Measurements from ENCODE around the gene RCBTB1. TPM values are rescaled to one million over a fixed set of nuclear protein-coding genes. Genes with fewer than 3 reads are reported as not detected.

The RCBTB1 gene
- total RNA-seq, 4 donors from 2014 or later: 82.2 to 172 (median 98.0) TPM

DNA sequence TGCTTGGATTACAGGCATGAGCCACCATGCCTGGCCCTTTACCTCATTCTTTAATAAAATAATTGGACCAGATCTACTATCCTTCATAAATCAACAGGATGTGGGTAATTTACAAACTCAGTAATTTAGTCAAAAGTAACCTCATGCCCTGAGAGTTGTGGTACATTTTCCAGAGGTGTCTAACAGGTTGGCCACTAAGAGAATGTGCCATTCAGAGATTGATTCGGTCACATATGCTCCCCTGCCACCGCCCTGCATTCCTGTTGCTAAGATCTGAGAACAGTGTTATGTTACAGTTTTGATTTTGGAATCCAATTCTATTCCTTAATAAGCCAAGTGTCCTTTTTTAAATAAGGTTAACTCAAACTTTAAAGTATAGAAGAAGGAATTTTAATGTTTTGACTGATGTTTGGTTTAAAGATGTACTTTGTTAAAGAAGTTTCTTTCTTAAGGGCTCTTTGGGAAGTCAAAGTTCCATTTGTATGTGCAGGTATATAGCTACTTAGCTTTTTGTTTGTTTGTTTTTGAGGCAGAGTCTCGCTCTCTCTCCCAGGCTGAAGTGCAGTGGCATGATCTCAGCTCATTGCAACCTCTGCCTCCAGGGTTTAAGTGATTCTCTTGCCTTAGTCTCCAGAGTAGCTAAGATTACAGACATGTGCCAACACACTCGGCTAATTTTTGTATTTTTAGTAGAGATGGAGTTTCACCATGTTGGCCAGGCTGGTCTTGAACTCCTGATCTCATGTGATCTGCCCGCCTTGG lies 60.4 kb downstream of the RCBTB1 start:
- H3K36me3 ChIP-seq: no peaks in the 10 kb centered on the region
- intact Hi-C loops (cut with DNase I): no loop called here
- peaks cover 23 to 37% of the 10 kb centered on the region in 2 donors for H3K4me1 ChIP-seq
- WGBS, 2 donors: 41 to 50% methylated on average over 5 of the region's 5 CpGs
- H3K27ac ChIP-seq: peak overlapping the region; percentile 75 to 86 (median 81)
- TF ChIP-seq, protein P1, sequence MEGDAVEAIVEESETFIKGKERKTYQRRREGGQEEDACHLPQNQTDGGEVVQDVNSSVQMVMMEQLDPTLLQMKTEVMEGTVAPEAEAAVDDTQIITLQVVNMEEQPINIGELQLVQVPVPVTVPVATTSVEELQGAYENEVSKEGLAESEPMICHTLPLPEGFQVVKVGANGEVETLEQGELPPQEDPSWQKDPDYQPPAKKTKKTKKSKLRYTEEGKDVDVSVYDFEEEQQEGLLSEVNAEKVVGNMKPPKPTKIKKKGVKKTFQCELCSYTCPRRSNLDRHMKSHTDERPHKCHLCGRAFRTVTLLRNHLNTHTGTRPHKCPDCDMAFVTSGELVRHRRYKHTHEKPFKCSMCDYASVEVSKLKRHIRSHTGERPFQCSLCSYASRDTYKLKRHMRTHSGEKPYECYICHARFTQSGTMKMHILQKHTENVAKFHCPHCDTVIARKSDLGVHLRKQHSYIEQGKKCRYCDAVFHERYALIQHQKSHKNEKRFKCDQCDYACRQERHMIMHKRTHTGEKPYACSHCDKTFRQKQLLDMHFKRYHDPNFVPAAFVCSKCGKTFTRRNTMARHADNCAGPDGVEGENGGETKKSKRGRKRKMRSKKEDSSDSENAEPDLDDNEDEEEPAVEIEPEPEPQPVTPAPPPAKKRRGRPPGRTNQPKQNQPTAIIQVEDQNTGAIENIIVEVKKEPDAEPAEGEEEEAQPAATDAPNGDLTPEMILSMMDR (IDR thresholded peaks at IDR 0.05): no peak
- no peak for TF ChIP-seq POLR2A (IDR thresholded peaks at IDR 0.05)
- no peaks in the 10 kb centered on the region for H3K27me3 ChIP-seq
- peak; percentile 63 to 70 for DNase-seq
- no peak overlapping the region for H3K4me3 ChIP-seq (replicated peaks in 1 of 3)
- no peaks in the 10 kb centered on the region for H3K9me3 ChIP-seq

DNA sequence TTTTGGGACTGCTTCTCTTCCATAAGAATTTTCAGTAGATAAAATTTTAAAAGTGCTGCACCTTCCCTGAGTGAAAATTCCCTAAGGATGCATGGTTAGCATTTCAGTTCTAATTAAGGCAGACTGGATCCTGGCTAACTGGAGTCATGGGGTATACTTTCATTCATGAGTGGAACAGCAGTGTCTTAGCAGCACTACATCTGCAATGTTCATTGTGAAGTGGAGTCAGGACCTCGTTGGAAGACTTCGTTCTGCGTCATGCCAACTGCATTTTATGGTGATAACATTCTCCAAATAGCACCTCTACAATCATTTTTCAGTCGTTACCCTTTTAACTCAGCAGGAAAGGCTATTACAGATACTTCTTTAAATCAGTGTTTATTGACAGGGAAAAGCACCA lies 64.1 kb downstream of the RCBTB1 start:
- Histone ChIP-seq H3K36me3 (no peaks in the 10 kb centered on the region), H3K27me3 (no peaks in the 10 kb centered on the region), H3K4me3 (replicated peaks in 1 of 3) (no peak overlapping the region), H3K9me3 (no peaks in the 10 kb centered on the region), H3K4me1 (peaks cover 26 to 34% of the 10 kb centered on the region in 2 donors), H3K27ac (peak overlapping the region in 2 of 3 donors; percentile 1 to 52)
- WGBS, 2 donors: 71 to 77% methylated on average over 4 of the region's 4 CpGs
- intact Hi-C loops (cut with DNase I): no loop called here
- no peak for TF ChIP-seq POLR2A (IDR thresholded peaks at IDR 0.05)
- TF ChIP-seq, protein P1 (IDR thresholded peaks at IDR 0.05): no peak
- DNase-seq: no peak

- peak in 1 of 2 donors; percentile 39 for DNase-seq
- peaks cover 12 to 13% of the 10 kb centered on the region in 2 donors for H3K36me3 ChIP-seq
- H3K27me3 ChIP-seq: no peaks in the 10 kb centered on the region
- peak overlapping the region in 1 of 3 donors; percentile 39 for H3K27ac ChIP-seq
- TF ChIP-seq POLR2A (IDR thresholded peaks at IDR 0.05): no peak
- TF ChIP-seq, protein P1 (IDR thresholded peaks at IDR 0.05): peak in 2 of 6 experiments; percentile 13 to 28
- H3K9me3 ChIP-seq: no peaks in the 10 kb centered on the region
- intact Hi-C loops (cut with DNase I): no loop called here
- H3K4me3 ChIP-seq (replicated peaks in 1 of 3): no peak overlapping the region
- 78 to 87% methylated on average over 6 of the region's 6 CpGs for WGBS, 2 donors
- H3K4me1 ChIP-seq: peaks cover 10 to 15% of the 10 kb centered on the region in 2 donors
Observed at GRCh38 chr13:49517461-49517860, 67.9 kb downstream of the RCBTB1 start.

DNA sequence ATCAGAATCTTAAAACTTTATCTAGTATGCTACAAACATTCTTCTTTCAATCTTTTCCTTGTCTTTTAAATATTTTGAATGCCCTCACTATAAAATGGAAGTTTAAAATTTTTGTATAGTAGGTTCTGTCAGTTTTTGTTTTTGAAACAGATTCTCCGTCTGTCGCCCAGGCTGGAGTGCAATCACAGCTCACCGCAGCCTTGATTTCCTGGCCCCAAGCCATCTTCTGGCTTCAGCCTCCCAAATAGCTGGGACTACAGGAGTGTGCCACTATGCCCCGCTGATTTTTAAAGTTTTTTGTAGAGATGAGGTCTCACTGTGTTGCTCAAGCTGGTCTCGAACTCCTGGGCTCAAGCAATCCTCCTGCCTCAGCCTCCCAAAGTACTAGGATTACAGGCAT lies 68.9 kb downstream of the RCBTB1 start:
- TF ChIP-seq, protein P1 (IDR thresholded peaks at IDR 0.05): no peak
- no peak for TF ChIP-seq POLR2A (IDR thresholded peaks at IDR 0.05)
- Histone ChIP-seq H3K36me3 (peaks cover 12 to 13% of the 10 kb centered on the region in 2 donors), H3K27ac (peak overlapping the region; percentile 33 to 52 (median 40)), H3K9me3 (no peaks in the 10 kb centered on the region), H3K4me3 (replicated peaks in 1 of 3) (no peak overlapping the region), H3K4me1 (peaks cover 10 to 15% of the 10 kb centered on the region in 2 donors), H3K27me3 (no peaks in the 10 kb centered on the region)
- intact Hi-C loops (cut with DNase I): no loop called here
- DNase-seq: peak; percentile 81 to 82
- 50 to 52% methylated on average over 5 of the region's 5 CpGs for WGBS, 2 donors

- Histone ChIP-seq H3K27me3 (no peaks in the 10 kb centered on the region), H3K4me1 (peaks cover 10% of the 10 kb centered on the region in 2 donors), H3K27ac (no peak overlapping the region), H3K9me3 (no peaks in the 10 kb centered on the region), H3K36me3 (peaks cover 12 to 13% of the 10 kb centered on the region in 2 donors), H3K4me3 (replicated peaks in 1 of 3) (no peak overlapping the region)
- DNase-seq: no peak
- intact Hi-C loops (cut with DNase I): no loop called here
- WGBS, 2 donors: 86 to 89% methylated on average over 2 of the region's 2 CpGs
- TF ChIP-seq, protein P1 (IDR thresholded peaks at IDR 0.05): no peak
- no peak for TF ChIP-seq POLR2A (IDR thresholded peaks at IDR 0.05)
Observed at GRCh38 chr13:49512578-49512977, 72.8 kb downstream of the RCBTB1 start.

Data from thyroid gland (tissue), 4 donors.